Measurements from ENCODE around the gene MCEMP1. TPM values are rescaled to one million over a fixed set of nuclear protein-coding genes. Genes with fewer than 3 reads are reported as not detected.

Gene MCEMP1
- total RNA-seq, 1 donor from 2014 or later: 0.72 TPM

- DNase-seq (no peak), ATAC-seq (no peak)
- intact Hi-C loops (cut with micrococcal nuclease): no loop called here
These were observed 11.8 kb upstream of the MCEMP1 start for GRCh38 chr19:7665076-7665475.

GRCh38 chr19:7668842-7669241, 8.0 kb upstream of the MCEMP1 start, which contains the start of gene RETN:
TSS of gene RETN (plus strand) at chr19:7669049. CDS start at chr19:7669327, 278 bp downstream.
- intact Hi-C loops (cut with micrococcal nuclease): no loop called here
- no peak for ATAC-seq
- no peak for DNase-seq

GRCh38 chr19:7669641-7670040, 7.2 kb upstream of the MCEMP1 start:
- no peak for DNase-seq
- intact Hi-C loops (cut with micrococcal nuclease): no loop called here
- ATAC-seq: no peak

GRCh38 chr19:7670150-7670783, 6.6 kb upstream of the MCEMP1 start:
- no peak for DNase-seq
- no peak for ATAC-seq
- intact Hi-C loops (cut with micrococcal nuclease): no loop called here

DNA sequence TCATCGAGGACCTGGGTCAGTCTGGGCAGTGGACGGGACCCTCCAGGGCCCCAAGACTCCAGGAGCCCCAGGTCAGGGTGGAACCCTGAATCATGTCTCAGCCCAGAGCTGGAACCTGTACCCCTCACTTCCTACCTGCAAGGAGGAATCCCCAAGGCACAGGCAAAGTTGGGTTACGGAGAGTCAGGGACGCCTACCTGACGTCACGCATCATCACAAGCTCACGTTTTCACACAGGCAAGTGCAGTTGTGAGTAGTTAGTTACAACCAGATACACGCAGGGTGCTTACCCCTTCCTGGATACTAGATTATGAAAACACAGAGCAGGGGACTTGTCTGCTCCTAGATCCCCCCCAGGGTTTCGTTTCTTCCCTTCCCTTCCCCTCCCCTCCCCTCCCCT, 6.1 kb upstream of the MCEMP1 start:
- intact Hi-C loops (cut with micrococcal nuclease): no loop called here
- ATAC-seq (no peak), DNase-seq (no peak)

GRCh38 chr19:7672522-7672921, 4.4 kb upstream of the MCEMP1 start:
- intact Hi-C loops (cut with micrococcal nuclease): no loop called here
- ATAC-seq (no peak), DNase-seq (no peak)

GRCh38 chr19:7674010-7675005, 2.6 kb upstream of the MCEMP1 start:
- DNase-seq (peak; percentile 78), ATAC-seq (peak; percentile 85)
- intact Hi-C loops (cut with micrococcal nuclease): no loop called here

GRCh38 chr19:7676376-7676775, 514 bp upstream of the MCEMP1 start:
- DNase-seq: peak; percentile 42
- intact Hi-C loops (cut with micrococcal nuclease): no loop called here
- no peak for ATAC-seq

- no peak for DNase-seq
- intact Hi-C loops (cut with micrococcal nuclease): no loop called here
- ATAC-seq: no peak
These were observed 900 bp downstream of the MCEMP1 start for GRCh38 chr19:7677669-7678311.

- no peak for DNase-seq
- intact Hi-C loops (cut with micrococcal nuclease): no loop called here
- ATAC-seq: no peak
These were observed 2.3 kb downstream of the MCEMP1 start for GRCh38 chr19:7678971-7679751.

DNA sequence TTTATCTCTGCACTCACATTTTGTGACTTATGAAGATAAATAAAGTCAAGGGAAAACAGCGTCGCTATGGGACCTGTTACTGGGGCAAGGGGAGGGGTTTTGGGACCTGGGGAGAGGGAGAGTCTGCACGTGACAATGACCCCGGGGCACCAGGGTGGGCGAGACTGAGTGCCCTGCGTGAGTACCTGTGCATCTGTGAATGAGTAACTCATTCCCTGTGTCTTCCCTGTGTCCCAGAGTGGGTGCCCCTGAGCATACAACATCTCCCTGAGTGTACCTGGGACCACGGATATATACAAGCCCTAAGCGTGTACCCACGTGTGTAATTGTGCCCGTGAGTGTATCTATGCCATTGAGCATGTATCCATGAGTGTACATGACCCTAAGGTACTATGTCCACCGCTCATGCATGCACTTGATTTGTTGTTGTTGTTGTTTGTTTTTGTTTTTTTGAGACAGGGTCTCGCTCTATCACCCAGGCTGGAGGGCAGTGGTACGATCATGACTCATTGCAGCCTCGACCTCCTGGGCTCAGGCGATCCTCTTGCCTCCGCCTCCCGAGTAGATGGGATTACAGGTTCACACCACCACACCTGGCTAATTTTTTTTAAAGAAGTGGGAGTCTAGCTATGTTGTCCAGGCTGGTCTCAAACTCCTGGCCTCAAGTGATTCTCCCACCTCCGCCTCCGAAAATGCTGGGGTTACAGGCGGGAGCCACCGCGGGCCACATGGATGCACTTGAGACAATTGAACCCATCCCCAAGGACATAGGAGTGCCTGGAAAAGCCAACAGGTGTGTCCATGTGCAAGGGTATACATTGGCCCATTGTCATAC, 3.1 kb downstream of the MCEMP1 start:
- DNase-seq: no peak
- intact Hi-C loops (cut with micrococcal nuclease): no loop called here
- ATAC-seq: no peak

GRCh38 chr19:7680606-7681339, 3.9 kb downstream of the MCEMP1 start, which contains the start of gene TRAPPC5:
TSS of gene TRAPPC5 (plus strand) at chr19:7680833. CDS start at chr19:7682254, 1,421 bp downstream.
- peak; percentile 95 for DNase-seq
- peak; percentile 93 for ATAC-seq
- intact Hi-C loops (cut with micrococcal nuclease): no loop called here

GRCh38 chr19:7681340-7682174, 4.7 kb downstream of the MCEMP1 start:
- ATAC-seq (peak; percentile 77), DNase-seq (peak; percentile 79)
- intact Hi-C loops (cut with micrococcal nuclease): no loop called here

GRCh38 chr19:7682175-7682855, 5.4 kb downstream of the MCEMP1 start:
- intact Hi-C loops (cut with micrococcal nuclease): no loop called here
- no peak for DNase-seq

DNA sequence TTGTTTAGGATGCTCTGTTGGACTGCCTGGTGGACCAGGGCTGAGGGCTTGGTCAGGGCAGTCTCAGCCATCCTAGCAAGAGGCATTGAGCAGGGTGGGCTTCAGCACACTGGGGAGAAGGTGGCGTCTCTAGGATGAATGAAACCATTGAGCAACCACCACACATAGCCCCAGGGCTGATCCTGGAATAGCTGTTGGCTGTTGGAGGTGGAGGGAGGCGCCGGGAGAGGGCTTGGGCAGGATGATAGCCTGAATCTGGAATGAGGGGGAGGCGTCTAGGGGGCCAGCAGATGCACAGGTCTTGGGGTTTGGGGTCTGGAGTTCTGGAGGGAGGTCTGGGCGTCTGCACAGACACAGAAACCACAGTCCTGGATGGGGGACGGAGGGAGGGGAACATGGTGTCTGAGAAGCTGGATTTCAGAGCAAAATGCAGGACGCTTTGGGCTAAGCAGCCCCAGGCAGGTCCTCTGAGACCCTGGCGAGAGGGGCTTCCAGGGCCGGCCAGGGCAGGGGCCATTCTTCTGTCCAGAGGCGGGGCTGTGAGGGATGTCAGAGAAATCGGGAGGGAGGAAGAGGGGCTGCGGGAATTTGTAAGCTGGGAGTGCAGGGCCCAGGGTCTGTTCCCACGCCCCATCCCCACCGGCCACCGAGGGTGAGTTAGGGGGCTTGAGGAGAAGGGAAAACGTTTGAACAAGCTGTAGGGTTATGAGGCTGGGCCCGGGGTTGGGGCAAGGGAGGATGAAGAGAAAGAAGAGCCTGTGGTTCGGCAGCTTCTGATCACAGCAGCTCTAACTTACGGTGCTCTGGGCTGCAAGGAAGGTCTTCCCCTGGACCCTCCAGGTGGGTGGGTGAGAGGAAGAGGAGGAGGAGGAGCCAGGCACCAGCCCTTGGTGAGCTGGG, 8.9 kb downstream of the MCEMP1 start:
- intact Hi-C loops (cut with micrococcal nuclease): no loop called here
- no peak for DNase-seq
- ATAC-seq: no peak

More at GRCh38 chr19:7682175-7682855, 5.4 kb downstream of the MCEMP1 start:
- ATAC-seq: no peak
